ENCODE measurements around the gene RNU1-2. TPM values are rescaled to one million over a fixed set of nuclear protein-coding genes. Genes with fewer than 3 reads are reported as not detected.
"Not testable (repeated sequence)": the region's sequence is repeated elsewhere in the genome, so short reads cannot be mapped to it uniquely, and the experiment has no call there.

The RNU1-2 gene
- total RNA-seq, 1 experiment from 2014 or later, result 1,606 TPM

- BruUV-seq (replicated peaks); intact Hi-C loops (cut with micrococcal nuclease); H3K27me3 Mint-ChIP-seq (ENCODE audit: insufficient read depth, unreplicated experiment); DNase-seq (ENCODE audit: unreplicated experiment); H3K4me3 Mint-ChIP-seq (ENCODE audit: unreplicated experiment); H3K27ac Mint-ChIP-seq (ENCODE audit: low read depth, unreplicated experiment); H3K9me3 Mint-ChIP-seq (ENCODE audit: unreplicated experiment): not testable (repeated sequence)
- ChIA-PET CTCF (interaction anchor here (0.6 to 1.1 kb wide), 2 partner anchors 184 to 200 kb away, joined by 3 to 4 read pairs; no protein-coding TSS in a partner anchor), POLR2A (interaction anchor here (1.8 kb wide), 1 partner anchor 11 kb away, joined by 9 read pairs; no protein-coding TSS in a partner anchor)
- peaks cover 16% of the 10 kb centered on the region for H3K36me3 Mint-ChIP-seq (ENCODE audit: insufficient read depth, unreplicated experiment)
- H3K4me1 Mint-ChIP-seq (ENCODE audit: insufficient read depth, unreplicated experiment), result peaks cover 12% of the 10 kb centered on the region
Measured at GRCh38 chr1:16892978-16893525, 2.7 kb upstream of the RNU1-2 start.

GRCh38 chr1:16893796-16894195, 2.0 kb upstream of the RNU1-2 start:
- H3K36me3 Mint-ChIP-seq (ENCODE audit: insufficient read depth, unreplicated experiment), result peaks cover 16% of the 10 kb centered on the region
- H3K4me3 Mint-ChIP-seq (ENCODE audit: unreplicated experiment); DNase-seq (ENCODE audit: unreplicated experiment); H3K27ac Mint-ChIP-seq (ENCODE audit: low read depth, unreplicated experiment); H3K9me3 Mint-ChIP-seq (ENCODE audit: unreplicated experiment); intact Hi-C loops (cut with micrococcal nuclease); POLR2A ChIA-PET; CTCF ChIA-PET; BruUV-seq (replicated peaks); H3K27me3 Mint-ChIP-seq (ENCODE audit: insufficient read depth, unreplicated experiment): not testable (repeated sequence)
- peaks cover 12% of the 10 kb centered on the region for H3K4me1 Mint-ChIP-seq (ENCODE audit: insufficient read depth, unreplicated experiment)

- H3K27me3 Mint-ChIP-seq (ENCODE audit: insufficient read depth, unreplicated experiment); DNase-seq (ENCODE audit: unreplicated experiment); H3K9me3 Mint-ChIP-seq (ENCODE audit: unreplicated experiment); intact Hi-C loops (cut with micrococcal nuclease); BruUV-seq (replicated peaks); H3K27ac Mint-ChIP-seq (ENCODE audit: low read depth, unreplicated experiment); POLR2A ChIA-PET; CTCF ChIA-PET: not testable (repeated sequence)
- peaks cover 16% of the 10 kb centered on the region for H3K36me3 Mint-ChIP-seq (ENCODE audit: insufficient read depth, unreplicated experiment)
- H3K4me1 Mint-ChIP-seq (ENCODE audit: insufficient read depth, unreplicated experiment), result peaks cover 12% of the 10 kb centered on the region
- peak overlapping the region; percentile 38 for H3K4me3 Mint-ChIP-seq (ENCODE audit: unreplicated experiment)
Measured at GRCh38 chr1:16894338-16894737, 1.4 kb upstream of the RNU1-2 start.

- H3K27ac Mint-ChIP-seq (ENCODE audit: low read depth, unreplicated experiment), result peak overlapping the region; percentile 96
- ChIA-PET CTCF (interaction anchor here (0.6 kb wide), 1 partner anchor 1504 kb away, joined by 3 read pairs; no protein-coding TSS in a partner anchor), POLR2A (interaction anchor here (1.8 kb wide), 1 partner anchor 10 kb away, joined by 38 read pairs; no protein-coding TSS in a partner anchor)
- H3K4me3 Mint-ChIP-seq (ENCODE audit: unreplicated experiment), result peak overlapping the region; percentile 60
- H3K9me3 Mint-ChIP-seq (ENCODE audit: unreplicated experiment); DNase-seq (ENCODE audit: unreplicated experiment); intact Hi-C loops (cut with micrococcal nuclease); H3K27me3 Mint-ChIP-seq (ENCODE audit: insufficient read depth, unreplicated experiment): not testable (repeated sequence)
- peaks cover 16% of the 10 kb centered on the region for H3K36me3 Mint-ChIP-seq (ENCODE audit: insufficient read depth, unreplicated experiment)
- H3K4me1 Mint-ChIP-seq (ENCODE audit: insufficient read depth, unreplicated experiment), result peaks cover 12% of the 10 kb centered on the region
- TSS peak; percentile 97 for BruUV-seq (replicated peaks)
Measured at GRCh38 chr1:16895233-16895597, 565 bp upstream of the RNU1-2 start.

GRCh38 chr1:16896316-16897055, 706 bp downstream of the RNU1-2 start:
- TSS peak; percentile 97 for BruUV-seq (replicated peaks)
- H3K36me3 Mint-ChIP-seq (ENCODE audit: insufficient read depth, unreplicated experiment), result peaks cover 16% of the 10 kb centered on the region
- CTCF ChIA-PET; H3K27me3 Mint-ChIP-seq (ENCODE audit: insufficient read depth, unreplicated experiment); H3K9me3 Mint-ChIP-seq (ENCODE audit: unreplicated experiment): not testable (repeated sequence)
- peak; percentile 80 for DNase-seq (ENCODE audit: unreplicated experiment)
- intact Hi-C loops (cut with micrococcal nuclease), result loop anchor here (1.0 to 2.0 kb wide), 2 partner anchors 8 to 276 kb away; no protein-coding TSS in a partner anchor
- POLR2A ChIA-PET, result interaction anchor here (0.7 to 1.8 kb wide), 8 partner anchors 9 to 723 kb away, joined by 3 to 38 read pairs (median 4); no protein-coding TSS in a partner anchor
- H3K4me3 Mint-ChIP-seq (ENCODE audit: unreplicated experiment), result peak overlapping the region; percentile 70
- H3K4me1 Mint-ChIP-seq (ENCODE audit: insufficient read depth, unreplicated experiment), result peaks cover 12% of the 10 kb centered on the region
- peak overlapping the region; percentile 96 for H3K27ac Mint-ChIP-seq (ENCODE audit: low read depth, unreplicated experiment)

- peak overlapping the region; percentile 47 for H3K4me3 Mint-ChIP-seq (ENCODE audit: unreplicated experiment)
- H3K27ac Mint-ChIP-seq (ENCODE audit: low read depth, unreplicated experiment), result peak overlapping the region; percentile 96
- peaks cover 12% of the 10 kb centered on the region for H3K4me1 Mint-ChIP-seq (ENCODE audit: insufficient read depth, unreplicated experiment)
- intact Hi-C loops (cut with micrococcal nuclease), result loop anchor here (2.0 kb wide), 1 partner anchor 277 kb away; no protein-coding TSS in a partner anchor
- CTCF ChIA-PET, result interaction anchor here (0.6 to 0.8 kb wide), 2 partner anchors 82 to 277 kb away, joined by 3 to 6 read pairs; no protein-coding TSS in a partner anchor
- DNase-seq (ENCODE audit: unreplicated experiment); H3K27me3 Mint-ChIP-seq (ENCODE audit: insufficient read depth, unreplicated experiment); POLR2A ChIA-PET; H3K9me3 Mint-ChIP-seq (ENCODE audit: unreplicated experiment); BruUV-seq (replicated peaks): not testable (repeated sequence)
- peaks cover 16% of the 10 kb centered on the region for H3K36me3 Mint-ChIP-seq (ENCODE audit: insufficient read depth, unreplicated experiment)
Measured at GRCh38 chr1:16897653-16898052, 1.9 kb downstream of the RNU1-2 start.

- BruUV-seq (replicated peaks); DNase-seq (ENCODE audit: unreplicated experiment); intact Hi-C loops (cut with micrococcal nuclease); H3K27me3 Mint-ChIP-seq (ENCODE audit: insufficient read depth, unreplicated experiment); H3K4me3 Mint-ChIP-seq (ENCODE audit: unreplicated experiment); H3K9me3 Mint-ChIP-seq (ENCODE audit: unreplicated experiment); POLR2A ChIA-PET: not testable (repeated sequence)
- Mint-ChIP-seq H3K36me3 (ENCODE audit: insufficient read depth, unreplicated experiment) (peaks cover 20% of the 10 kb centered on the region), H3K27ac (ENCODE audit: low read depth, unreplicated experiment) (peak overlapping the region; percentile 96), H3K4me1 (ENCODE audit: insufficient read depth, unreplicated experiment) (peaks cover 17% of the 10 kb centered on the region)
- CTCF ChIA-PET, result interaction anchor here (0.8 kb wide), 1 partner anchor 277 kb away, joined by 6 read pairs; no protein-coding TSS in a partner anchor
Measured at GRCh38 chr1:16898298-16898697, 2.5 kb downstream of the RNU1-2 start.

- H3K36me3 Mint-ChIP-seq (ENCODE audit: insufficient read depth, unreplicated experiment), result peaks cover 20% of the 10 kb centered on the region
- peaks cover 22% of the 10 kb centered on the region for H3K4me1 Mint-ChIP-seq (ENCODE audit: insufficient read depth, unreplicated experiment)
- DNase-seq (ENCODE audit: unreplicated experiment); H3K4me3 Mint-ChIP-seq (ENCODE audit: unreplicated experiment); H3K9me3 Mint-ChIP-seq (ENCODE audit: unreplicated experiment); intact Hi-C loops (cut with micrococcal nuclease); H3K27me3 Mint-ChIP-seq (ENCODE audit: insufficient read depth, unreplicated experiment); BruUV-seq (replicated peaks); CTCF ChIA-PET; H3K27ac Mint-ChIP-seq (ENCODE audit: low read depth, unreplicated experiment); POLR2A ChIA-PET: not testable (repeated sequence)
Measured at GRCh38 chr1:16899020-16899419, 3.2 kb downstream of the RNU1-2 start.

All from MCF 10A (cell line).